ENCODE results near the gene ZNF611. TPM values are rescaled to one million over a fixed set of nuclear protein-coding genes. Genes with fewer than 3 reads are reported as not detected.

Gene ZNF611
- total and polyA plus RNA-seq, 2 of the 13 experiments (the other 11 are each of a cell fraction or from before 2014, with no cell fraction given): 2.7 to 4.1 TPM

GRCh38 chr19:52734893-52735661 is at the start of gene ZNF611 (continued):
- TF ChIP-seq TBL1XR1 (IDR thresholded peaks at IDR 0.05; ENCODE audit: borderline replicate concordance, low read length, partially characterized antibody) (no peak), ZNF12 (CRISPR knock-in tag; IDR thresholded peaks at IDR 0.05) (no peak), AKNA (CRISPR knock-in tag; IDR thresholded peaks at IDR 0.05; ENCODE audit: borderline replicate concordance) (no peak), PHF20 (CRISPR knock-in tag; IDR thresholded peaks at IDR 0.05) (0 out of 2 replicates have a peak, but pooled peaks have one; percentile 51), KLF9 (CRISPR knock-in tag; IDR thresholded peaks at IDR 0.05; ENCODE audit: low read depth) (no peak), ZNF644 (CRISPR knock-in tag; IDR thresholded peaks at IDR 0.05; ENCODE audit: low read depth) (no peak), ZNF317 (CRISPR knock-in tag; IDR thresholded peaks at IDR 0.05) (no peak), DMAP1 (CRISPR knock-in tag; IDR thresholded peaks at IDR 0.05) (0 out of 2 replicates have a peak, but pooled peaks have one; percentile 14), ZFP91 (CRISPR knock-in tag; IDR thresholded peaks at IDR 0.05; ENCODE audit: borderline replicate concordance) (no peak; the same call in 1 of the 2 replicates), ATAD3A (CRISPR knock-in tag; IDR thresholded peaks at IDR 0.05) (no peak), JUNB (CRISPR knock-in tag; IDR thresholded peaks at IDR 0.05; ENCODE audit: borderline replicate concordance) (no peak), ZNF784 (CRISPR knock-in tag; IDR thresholded peaks at IDR 0.05; ENCODE audit: borderline replicate concordance) (no peak), ZBTB8A (CRISPR knock-in tag; IDR thresholded peaks at IDR 0.05; ENCODE audit: borderline replicate concordance, low read depth) (no peak), CBX2 (IDR thresholded peaks at IDR 0.05; ENCODE audit: low read depth, low read length) (no peak), CBX2 (CRISPR knock-in tag; IDR thresholded peaks at IDR 0.05; ENCODE audit: low read depth) (no peak), ZMYM4 (CRISPR knock-in tag; IDR thresholded peaks at IDR 0.05) (peak; percentile 55; the same call in 1 of the 2 replicates), HOXA3 (CRISPR knock-in tag; IDR thresholded peaks at IDR 0.05) (0 out of 2 replicates have a peak, but pooled peaks have one; percentile 20), AKAP8 (CRISPR knock-in tag; IDR thresholded peaks at IDR 0.05) (no peak), HIVEP1 (CRISPR knock-in tag; IDR thresholded peaks at IDR 0.05) (no peak)

Data from HepG2 (cell line).